HepG2 (cell line): ENCODE results near the gene CDH8. TPM values are rescaled to one million over a fixed set of nuclear protein-coding genes. Genes with fewer than 3 reads are reported as not detected.

Experiments used
- ATAC-seq: fragments of 200-7000 bp; cut with Tn5 transposase; 3 replicates; pipeline ENCODE4 v1.9.1; 2020; ENCODE audit warnings: mild to moderate bottlenecking, moderate library complexity
- BruUV-seq: library from RNA; stranded (reverse); fragments of 400-500 nt; replicated peaks from 2 replicates; lab custom pipeline; 2021; lab: Mats Ljungman, UMichigan
- CTCF ChIA-PET: fragments of 300-600 bp; formaldehyde crosslinking; extraction: SDS; loops from one replicate; lab custom pipeline; 2021; ENCODE audit warnings: low total read pairs, inconsistent platforms, low intra/inter-chr PET ratio; lab: Yijun Ruan, JAX
- POLR2A ChIA-PET: fragments of 350-600 bp; sonication (Branson Sonifier 250); formaldehyde crosslinking; loops from one replicate; lab custom pipeline; 2020; ENCODE audit warnings: antibody characterized with exemption, inconsistent platforms; lab: Yijun Ruan, JAX
- DNase-seq: peaks from one replicate; pipeline ENCODE4 v3.0.0-alpha.2; 2015; ENCODE audit warnings: low spot score
- FAIRE-seq: peaks from 3 replicates; lab custom pipeline; 2011; peaks lifted over from hg19 to GRCh38; lab: Jason Lieb, UNC
- H2AFZ ChIP-seq: one replicate; pipeline ENCODE4 v1.6.1; 2011; ENCODE audit warnings: low read length, inconsistent platforms
- H3K27ac ChIP-seq: fragments of 300-600 bp; 3 replicates; pipeline ENCODE4 v1.8.0; 2011; ENCODE audit warnings: mixed run types, mild to moderate bottlenecking, mixed read lengths, low read length, inconsistent platforms; ENCODE audit not compliant: insufficient read depth; ENCODE audit errors: extremely low read length
- H3K27me3 ChIP-seq, 2 experiments: fragments of 200-600 bp in 1 of 2; 2 replicates in 1 of 2; 3 replicates in 1 of 2; pipeline versions ENCODE4 v1.6.0 to v1.8.0; 2011; ENCODE audit warnings: low read length in 2 of 2, mild to moderate bottlenecking in 2 of 2, moderate library complexity in 2 of 2, inconsistent platforms in 1 of 2; ENCODE audit not compliant: insufficient read depth in 2 of 2, control insufficient read depth in 1 of 2
- H3K36me3 ChIP-seq, 2 experiments: fragments of 200-600 bp in 1 of 2; replicated peaks in 1 of 2; 2 replicates in 1 of 2; 3 replicates in 1 of 2; pipeline versions ENCODE4 v1.5.1 to v1.8.0; 2011; ENCODE audit warnings: low read length in 2 of 2, inconsistent platforms in 1 of 2; ENCODE audit not compliant: insufficient read depth in 2 of 2, control insufficient read depth in 1 of 2
- H3K4me1 ChIP-seq: 2 replicates; pipeline ENCODE4 v1.5.1; 2012; ENCODE audit warnings: low read length, inconsistent platforms; ENCODE audit not compliant: insufficient read depth
- H3K4me2 ChIP-seq: 2 replicates; pipeline ENCODE4 v1.6.0; 2011; ENCODE audit warnings: low read depth, low read length, inconsistent platforms
- H3K4me3 ChIP-seq, 3 experiments: fragments of 200-600 bp in 1 of 3; sonication (generic), shearing (Covaris generic) in 1 of 3; replicated peaks in 1 of 3; 2 replicates each; pipeline ENCODE4 v1.5.1; 2011 to 2016; ENCODE audit warnings: low read length in 3 of 3, inconsistent platforms in 2 of 3, low read depth in 2 of 3, mild to moderate bottlenecking in 2 of 3, control low read depth in 1 of 3, mixed read lengths in 1 of 3; ENCODE audit not compliant: insufficient read depth in 1 of 3
- H3K79me2 ChIP-seq: one replicate; pipeline ENCODE4 v1.6.1; 2011; ENCODE audit warnings: low read length, inconsistent platforms; ENCODE audit not compliant: insufficient read depth
- H3K9ac ChIP-seq: 2 replicates; pipeline ENCODE4 v1.6.0; 2011; ENCODE audit warnings: mild to moderate bottlenecking, low read depth, low read length, inconsistent platforms; ENCODE audit not compliant: insufficient read depth
- H3K9me3 ChIP-seq: 2 replicates; pipeline ENCODE4 v1.5.1; 2012; ENCODE audit warnings: mild to moderate bottlenecking, low read length
- H4K20me1 ChIP-seq: 2 replicates; pipeline ENCODE4 v1.6.0; 2011; ENCODE audit warnings: inconsistent platforms, mild to moderate bottlenecking, low read length, moderate library complexity; ENCODE audit not compliant: insufficient read depth
- ISX ChIP-seq: sonication (generic); formaldehyde crosslinking; conservative IDR thresholded peaks from 2 replicates; pipeline ENCODE4 v1.5.0; 2020; ENCODE audit warnings: missing genetic modification reagents
- PAX8 ChIP-seq: sonication (generic); formaldehyde crosslinking; IDR thresholded peaks from 2 replicates; pipeline ENCODE4 v1.8.0; 2022; ENCODE audit warnings: mild to moderate bottlenecking, missing genetic modification reagents, borderline replicate concordance
- RBM39 ChIP-seq: fragments of 200-400 bp; formaldehyde crosslinking; IDR thresholded peaks from one replicate; pipeline ENCODE4 v1.6.1; 2018; ENCODE audit warnings: antibody characterized with exemption, mild to moderate bottlenecking, low read depth, low read length; ENCODE audit not compliant: poor library complexity, severe bottlenecking
- SNAPC5 ChIP-seq: sonication (generic); formaldehyde crosslinking; IDR thresholded peaks from 2 replicates; pipeline ENCODE4 v1.8.1; 2023; ENCODE audit warnings: mild to moderate bottlenecking, missing genetic modification reagents, borderline replicate concordance
- U2AF1 ChIP-seq: fragments of 200-400 bp; formaldehyde crosslinking; optimal IDR thresholded peaks from 2 replicates; pipeline ENCODE3; 2017; ENCODE audit warnings: mild to moderate bottlenecking, low read depth, low read length
- WGBS: methylation state at CpG from one replicate; pipeline ENCODE4 v1.1.6; 2017; ENCODE audit warnings: low lambda C conversion rate; 5-methylcytosine and 5-hydroxymethylcytosine counted together
- in situ Hi-C: cut with HindIII; loops from 2 replicates; pipeline ENCODE4 v1.10.0; 2017; ENCODE audit warnings: low pct_unique_long_range_greater_than_20kb; ENCODE audit not compliant: extremely low pct_ligation_motif_present
- intact Hi-C: fragments of 100-400 bp; cut with micrococcal nuclease; formaldehyde crosslinking; loops from one replicate; pipeline ENCODE4 v1.10.0; 2022; ENCODE audit not compliant: unreplicated experiment
- polyA plus RNA-seq, 8 experiments: library from polyadenylated mRNA; depleted of rRNA in 3 of 8; stranded (reverse) in 7 of 8; unstranded in 1 of 8; fragments of >200 nt; fragmentation: Illumina TruSeq in 4 of 8; extraction: Trizol in 4 of 8; gene quantifications; 2 replicates each; pipeline versions ENCODE4 v1.2.1 to v1.2.3, GENCODE V29; 2011 to 2016; ENCODE audit warnings: low read depth in 4 of 8, missing spikeins in 1 of 8, mixed read lengths in 1 of 8; ENCODE audit not compliant: insufficient read depth in 1 of 8
- total RNA-seq, 5 experiments: library from RNA; depleted of rRNA; stranded (reverse); fragments of >200 nt; fragmentation: Illumina TruSeq; extraction: Trizol; gene quantifications; 2 replicates each; pipeline ENCODE4 v1.2.3, GENCODE V29; 2016; ENCODE audit warnings: low read depth in 1 of 5
- TF ChIP-seq, protein P1 (sequence below): sonication (generic); formaldehyde crosslinking; IDR thresholded peaks from 2 replicates; pipeline ENCODE4 v1.8.0; 2022; ENCODE audit warnings: mild to moderate bottlenecking, missing genetic modification reagents

The CDH8 gene
- total and polyA plus RNA-seq, 2 of the 13 experiments (the other 11 are each of a cell fraction or from before 2014, with no cell fraction given), result not detected

DNA sequence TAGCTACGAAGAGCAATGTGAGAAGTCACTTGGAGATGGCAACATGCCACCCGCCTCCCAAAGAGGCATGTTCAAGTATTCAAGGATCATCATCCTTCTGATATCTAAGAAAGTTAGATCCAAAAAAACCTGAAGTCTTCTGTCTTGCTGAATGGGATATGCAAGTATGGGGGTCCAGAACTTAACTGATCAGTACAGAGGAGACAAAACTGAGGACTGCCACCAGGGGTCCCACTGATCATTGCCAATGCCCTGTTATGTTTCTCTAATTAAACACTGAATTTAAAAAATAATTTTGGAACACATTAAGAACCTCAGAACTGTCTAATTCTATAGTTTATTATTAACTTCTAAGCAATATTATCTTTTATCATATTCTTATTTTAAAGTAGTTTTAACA is 99.7 kb downstream of the CDH8 start (continued):
- TF ChIP-seq U2AF1 (no peak), PAX8 (CRISPR knock-in tag) (no peak)

DNA sequence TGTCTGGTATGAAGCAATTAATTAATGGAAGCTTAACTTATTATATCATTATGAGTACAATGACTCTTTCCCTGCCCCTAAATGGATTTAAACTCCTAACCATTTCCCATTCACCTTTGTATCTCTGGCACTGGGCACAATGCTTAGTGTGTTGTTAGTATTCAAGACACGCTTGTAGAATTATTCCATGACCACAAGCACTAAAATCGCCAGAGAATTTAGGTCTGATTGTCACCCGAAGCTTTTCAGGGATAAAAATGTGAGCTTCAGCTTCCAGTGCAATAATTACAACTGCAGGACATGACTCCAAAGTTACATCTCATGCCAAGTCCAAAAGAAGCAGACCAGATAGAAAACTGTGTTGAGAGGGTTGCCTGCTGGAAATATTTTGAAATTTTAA is 101.6 kb downstream of the CDH8 start:
- DNase-seq, result no peak
- FAIRE-seq, result no peak
- 2% methylated on average over 3 of the region's 3 CpGs for WGBS
- H3K27me3 ChIP-seq, result no peaks in the 10 kb centered on the region
- BruUV-seq, result no TSS peak
- no peak overlapping the region for H3K4me3 ChIP-seq
- H3K36me3 ChIP-seq, result no peaks in the 10 kb centered on the region
- no peak overlapping the region for H3K4me2 ChIP-seq
- intact Hi-C loops (no loop called here), in situ Hi-C loops (no loop called here)
- no peak overlapping the region for H3K9ac ChIP-seq
- H3K9me3 ChIP-seq, result no peaks in the 10 kb centered on the region
- H3K27ac ChIP-seq, result no peak overlapping the region
- H3K4me1 ChIP-seq, result no peaks in the 10 kb centered on the region
- POLR2A ChIA-PET, result no interaction called here
- no peak for ATAC-seq
- no peaks in the 10 kb centered on the region for H3K79me2 ChIP-seq
- H4K20me1 ChIP-seq, result no peaks in the 10 kb centered on the region
- no peak for TF ChIP-seq ISX
- TF ChIP-seq, all 625 proteins: peak for 0
- no peak overlapping the region for H2AFZ ChIP-seq
- CTCF ChIA-PET, result no interaction called here

DNA sequence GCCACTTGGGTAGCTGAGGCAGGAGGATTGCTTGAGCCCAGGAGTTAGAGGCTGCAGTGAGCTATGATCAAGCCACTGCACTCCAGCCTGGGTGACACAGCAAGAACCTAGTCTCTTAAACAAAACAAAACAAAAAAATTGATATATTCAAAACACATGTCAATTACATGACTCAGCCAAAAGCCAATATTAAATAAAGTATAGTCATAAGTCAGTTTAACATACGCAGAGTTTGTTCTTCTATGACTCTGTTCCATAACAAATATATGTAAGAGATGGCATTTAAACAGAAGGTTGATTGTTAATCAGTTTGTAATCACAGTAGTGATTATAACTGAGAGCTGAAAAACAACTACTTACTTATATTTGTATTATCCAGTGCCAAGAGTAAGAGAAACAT is 106.5 kb downstream of the CDH8 start:
- no peaks in the 10 kb centered on the region for H3K9me3 ChIP-seq
- no peak overlapping the region for H3K4me2 ChIP-seq
- H2AFZ ChIP-seq, result no peak overlapping the region
- TF ChIP-seq RBM39, result no peak
- TF ChIP-seq, protein P1, sequence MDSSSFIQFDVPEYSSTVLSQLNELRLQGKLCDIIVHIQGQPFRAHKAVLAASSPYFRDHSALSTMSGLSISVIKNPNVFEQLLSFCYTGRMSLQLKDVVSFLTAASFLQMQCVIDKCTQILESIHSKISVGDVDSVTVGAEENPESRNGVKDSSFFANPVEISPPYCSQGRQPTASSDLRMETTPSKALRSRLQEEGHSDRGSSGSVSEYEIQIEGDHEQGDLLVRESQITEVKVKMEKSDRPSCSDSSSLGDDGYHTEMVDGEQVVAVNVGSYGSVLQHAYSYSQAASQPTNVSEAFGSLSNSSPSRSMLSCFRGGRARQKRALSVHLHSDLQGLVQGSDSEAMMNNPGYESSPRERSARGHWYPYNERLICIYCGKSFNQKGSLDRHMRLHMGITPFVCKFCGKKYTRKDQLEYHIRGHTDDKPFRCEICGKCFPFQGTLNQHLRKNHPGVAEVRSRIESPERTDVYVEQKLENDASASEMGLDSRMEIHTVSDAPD (CRISPR knock-in tag), result no peak
- no peak for TF ChIP-seq SNAPC5
- TF ChIP-seq, all 625 proteins: peak for 0
- no TSS peak for BruUV-seq
- Histone ChIP-seq H3K4me1 (no peaks in the 10 kb centered on the region), H4K20me1 (no peaks in the 10 kb centered on the region), H3K9ac (no peak overlapping the region), H3K36me3 (no peaks in the 10 kb centered on the region), H3K79me2 (no peaks in the 10 kb centered on the region), H3K27me3 (no peaks in the 10 kb centered on the region), H3K4me3 (no peak overlapping the region), H3K27ac (no peak overlapping the region)
- intact Hi-C loops (no loop called here), in situ Hi-C loops (no loop called here)
- POLR2A ChIA-PET, result no interaction called here
- FAIRE-seq, result no peak
- WGBS, result 7% methylated on average over 1 of the region's 1 CpG
- CTCF ChIA-PET, result no interaction called here
- no peak for DNase-seq
- no peak for ATAC-seq
